HepG2 (cell line): ENCODE data around the gene PARM1. TPM values are rescaled to one million over a fixed set of nuclear protein-coding genes. Genes with fewer than 3 reads are reported as not detected.

Experiments
- ATAC-seq: fragments of 200-7000 bp; cut with Tn5 transposase; 3 replicates; pipeline ENCODE4 v1.9.1; 2020; ENCODE audit warnings: mild to moderate bottlenecking, moderate library complexity
- BruUV-seq: library from RNA; stranded (reverse); fragments of 400-500 nt; replicated peaks from 2 replicates; lab custom pipeline; 2021; lab: Mats Ljungman, UMichigan
- CTCF ChIA-PET: fragments of 300-600 bp; formaldehyde crosslinking; extraction: SDS; loops from one replicate; lab custom pipeline; 2021; ENCODE audit warnings: low total read pairs, inconsistent platforms, low intra/inter-chr PET ratio; lab: Yijun Ruan, JAX
- POLR2A ChIA-PET: fragments of 350-600 bp; sonication (Branson Sonifier 250); formaldehyde crosslinking; loops from one replicate; lab custom pipeline; 2020; ENCODE audit warnings: antibody characterized with exemption, inconsistent platforms; lab: Yijun Ruan, JAX
- DNase-seq: peaks from one replicate; pipeline ENCODE4 v3.0.0-alpha.2; 2015; ENCODE audit warnings: low spot score
- FAIRE-seq: peaks from 3 replicates; lab custom pipeline; 2011; peaks lifted over from hg19 to GRCh38; lab: Jason Lieb, UNC
- H2AFZ ChIP-seq: one replicate; pipeline ENCODE4 v1.6.1; 2011; ENCODE audit warnings: low read length, inconsistent platforms
- H3K27ac ChIP-seq: fragments of 300-600 bp; 3 replicates; pipeline ENCODE4 v1.8.0; 2011; ENCODE audit warnings: mixed run types, mild to moderate bottlenecking, mixed read lengths, low read length, inconsistent platforms; ENCODE audit not compliant: insufficient read depth; ENCODE audit errors: extremely low read length
- H3K27me3 ChIP-seq, 2 experiments: fragments of 200-600 bp in 1 of 2; 2 replicates in 1 of 2; 3 replicates in 1 of 2; pipeline versions ENCODE4 v1.6.0 to v1.8.0; 2011; ENCODE audit warnings: low read length in 2 of 2, mild to moderate bottlenecking in 2 of 2, moderate library complexity in 2 of 2, inconsistent platforms in 1 of 2; ENCODE audit not compliant: insufficient read depth in 2 of 2, control insufficient read depth in 1 of 2
- H3K36me3 ChIP-seq, 2 experiments: fragments of 200-600 bp in 1 of 2; replicated peaks in 1 of 2; 2 replicates in 1 of 2; 3 replicates in 1 of 2; pipeline versions ENCODE4 v1.5.1 to v1.8.0; 2011; ENCODE audit warnings: low read length in 2 of 2, inconsistent platforms in 1 of 2; ENCODE audit not compliant: insufficient read depth in 2 of 2, control insufficient read depth in 1 of 2
- H3K4me1 ChIP-seq: 2 replicates; pipeline ENCODE4 v1.5.1; 2012; ENCODE audit warnings: low read length, inconsistent platforms; ENCODE audit not compliant: insufficient read depth
- H3K4me2 ChIP-seq: 2 replicates; pipeline ENCODE4 v1.6.0; 2011; ENCODE audit warnings: low read depth, low read length, inconsistent platforms
- H3K4me3 ChIP-seq, 3 experiments: fragments of 200-600 bp in 1 of 3; sonication (generic), shearing (Covaris generic) in 1 of 3; replicated peaks in 1 of 3; 2 replicates each; pipeline ENCODE4 v1.5.1; 2011 to 2016; ENCODE audit warnings: low read length in 3 of 3, inconsistent platforms in 2 of 3, low read depth in 2 of 3, mild to moderate bottlenecking in 2 of 3, control low read depth in 1 of 3, mixed read lengths in 1 of 3; ENCODE audit not compliant: insufficient read depth in 1 of 3
- H3K79me2 ChIP-seq: one replicate; pipeline ENCODE4 v1.6.1; 2011; ENCODE audit warnings: low read length, inconsistent platforms; ENCODE audit not compliant: insufficient read depth
- H3K9ac ChIP-seq: 2 replicates; pipeline ENCODE4 v1.6.0; 2011; ENCODE audit warnings: mild to moderate bottlenecking, low read depth, low read length, inconsistent platforms; ENCODE audit not compliant: insufficient read depth
- H3K9me3 ChIP-seq: 2 replicates; pipeline ENCODE4 v1.5.1; 2012; ENCODE audit warnings: mild to moderate bottlenecking, low read length
- H4K20me1 ChIP-seq: 2 replicates; pipeline ENCODE4 v1.6.0; 2011; ENCODE audit warnings: inconsistent platforms, mild to moderate bottlenecking, low read length, moderate library complexity; ENCODE audit not compliant: insufficient read depth
- AGO2 ChIP-seq: fragments of 200-400 bp; formaldehyde crosslinking; optimal IDR thresholded peaks from 2 replicates; pipeline ENCODE3; 2017; ENCODE audit warnings: mild to moderate bottlenecking, low read depth, low read length, moderate library complexity
- DR1 ChIP-seq: sonication (generic); formaldehyde crosslinking; IDR thresholded peaks from 2 replicates; pipeline ENCODE4 v1.8.0; 2021; ENCODE audit warnings: mild to moderate bottlenecking, missing genetic modification reagents, inconsistent platforms
- FOXO1 ChIP-seq: sonication (generic); formaldehyde crosslinking; IDR thresholded peaks from 2 replicates; pipeline ENCODE4 v1.4.0; 2020; ENCODE audit warnings: missing genetic modification reagents
- GZF1 ChIP-seq: sonication (generic); formaldehyde crosslinking; IDR thresholded peaks from 2 replicates; pipeline ENCODE4 v1.5.1; 2020; ENCODE audit warnings: mild to moderate bottlenecking, missing genetic modification reagents
- KAT8 ChIP-seq: IDR thresholded peaks from 2 replicates; pipeline ENCODE4 v1.6.1; 2016; ENCODE audit warnings: missing genetic modification reagents, missing compliant biosample characterization
- NR2F2 ChIP-seq: IDR thresholded peaks from 2 replicates; pipeline ENCODE4 v1.6.1; 2012; ENCODE audit warnings: low read depth, inconsistent platforms, borderline replicate concordance
- RBFOX2 ChIP-seq: fragments of 200-400 bp; formaldehyde crosslinking; IDR thresholded peaks from 2 replicates; pipeline ENCODE4 v1.6.1; 2017; ENCODE audit warnings: low read depth, mild to moderate bottlenecking, low read length
- SIN3B ChIP-seq: fragments of 150-350 bp; IDR thresholded peaks from 2 replicates; pipeline ENCODE4 v1.6.1; 2014; ENCODE audit warnings: low read length
- SIX1 ChIP-seq: sonication (generic); formaldehyde crosslinking; IDR thresholded peaks from 2 replicates; pipeline ENCODE4 v1.4.0; 2020; ENCODE audit warnings: missing genetic modification reagents, borderline replicate concordance
- SP140L ChIP-seq: sonication (generic); formaldehyde crosslinking; IDR thresholded peaks from 2 replicates; pipeline ENCODE4 v1.4.0; 2020; ENCODE audit warnings: missing genetic modification reagents, borderline replicate concordance
- U2AF2 ChIP-seq: fragments of 200-400 bp; formaldehyde crosslinking; IDR thresholded peaks from 2 replicates; pipeline ENCODE4 v1.6.1; 2017; ENCODE audit warnings: low read depth, mild to moderate bottlenecking, low read length
- ZFX ChIP-seq: sonication (generic); formaldehyde crosslinking; IDR thresholded peaks from 2 replicates; pipeline ENCODE4 v1.4.0; 2020; ENCODE audit warnings: mild to moderate bottlenecking, low read depth, missing genetic modification reagents, moderate library complexity
- ZNF407 ChIP-seq: sonication (generic); formaldehyde crosslinking; IDR thresholded peaks from one replicate; pipeline ENCODE4 v1.5.1; 2020; ENCODE audit warnings: mild to moderate bottlenecking, missing genetic modification reagents; ENCODE audit errors: not compliant biosample characterization
- ZNF501 ChIP-seq: sonication (generic); formaldehyde crosslinking; IDR thresholded peaks from 2 replicates; pipeline ENCODE4 v1.5.1; 2020; ENCODE audit warnings: mild to moderate bottlenecking, moderate library complexity, missing genetic modification reagents
- ZNF546 ChIP-seq: sonication (generic); formaldehyde crosslinking; conservative IDR thresholded peaks from 2 replicates; pipeline ENCODE4 v1.8.1; 2023; ENCODE audit warnings: mild to moderate bottlenecking, missing genetic modification reagents
- WGBS: methylation state at CpG from one replicate; pipeline ENCODE4 v1.1.6; 2017; ENCODE audit warnings: low lambda C conversion rate; 5-methylcytosine and 5-hydroxymethylcytosine counted together
- in situ Hi-C: cut with HindIII; loops from 2 replicates; pipeline ENCODE4 v1.10.0; 2017; ENCODE audit warnings: low pct_unique_long_range_greater_than_20kb; ENCODE audit not compliant: extremely low pct_ligation_motif_present
- intact Hi-C: fragments of 100-400 bp; cut with micrococcal nuclease; formaldehyde crosslinking; loops from one replicate; pipeline ENCODE4 v1.10.0; 2022; ENCODE audit not compliant: unreplicated experiment
- polyA plus RNA-seq, 8 experiments: library from polyadenylated mRNA; depleted of rRNA in 3 of 8; stranded (reverse) in 7 of 8; unstranded in 1 of 8; fragments of >200 nt; fragmentation: Illumina TruSeq in 4 of 8; extraction: Trizol in 4 of 8; gene quantifications; 2 replicates each; pipeline versions ENCODE4 v1.2.1 to v1.2.3, GENCODE V29; 2011 to 2016; ENCODE audit warnings: low read depth in 4 of 8, missing spikeins in 1 of 8, mixed read lengths in 1 of 8; ENCODE audit not compliant: insufficient read depth in 1 of 8
- total RNA-seq, 5 experiments: library from RNA; depleted of rRNA; stranded (reverse); fragments of >200 nt; fragmentation: Illumina TruSeq; extraction: Trizol; gene quantifications; 2 replicates each; pipeline ENCODE4 v1.2.3, GENCODE V29; 2016; ENCODE audit warnings: low read depth in 1 of 5

PARM1 gene
- total and polyA plus RNA-seq, 2 of the 13 experiments (the other 11 are each of a cell fraction or from before 2014, with no cell fraction given) = not detected

- Histone ChIP-seq H3K27ac (no peak overlapping the region), H3K4me2 (no peak overlapping the region), H3K9ac (no peak overlapping the region), H3K36me3 (no peaks in the 10 kb centered on the region), H3K4me1 (no peaks in the 10 kb centered on the region), H3K27me3 (no peaks in the 10 kb centered on the region), H3K79me2 (no peaks in the 10 kb centered on the region), H3K9me3 (no peaks in the 10 kb centered on the region)
- in situ Hi-C loops = no loop called here
- 100% methylated on average over 2 of the region's 10 CpGs for WGBS
- FAIRE-seq = no peak
- DNase-seq = no peak
- intact Hi-C loops = no loop called here
- BruUV-seq = no TSS peak
- ATAC-seq = no peak
- POLR2A ChIA-PET = no interaction called here
- TF ChIP-seq SP140L (no peak), U2AF2 (no peak), ZNF546 (no peak), FOXO1 (no peak), GZF1 (CRISPR knock-in tag) (no peak), DR1 (CRISPR knock-in tag) (no peak), NR2F2 (no peak), RBFOX2 (no peak), ZFX (CRISPR knock-in tag) (no peak), AGO2 (no peak), ZNF501 (CRISPR knock-in tag) (no peak), SIN3B (no peak), KAT8 (CRISPR knock-in tag) (no peak), SIX1 (CRISPR knock-in tag) (no peak), ZNF407 (CRISPR knock-in tag) (no peak)
- TF ChIP-seq, all 625 proteins: peak for 0
- H4K20me1 ChIP-seq = no peaks in the 10 kb centered on the region
- CTCF ChIA-PET = no interaction called here
- no peak overlapping the region for H2AFZ ChIP-seq
- no peak overlapping the region for H3K4me3 ChIP-seq
Observed at GRCh38 chr4:75058486-75058885, 125.6 kb downstream of the PARM1 start.
